Activated gamma-delta T cell treated with Interleukin-2 at 50 U/mL for 16 hours (primary cell): Measurements from ENCODE around the gene DAO.

ENCODE experiments used
- DNase-seq: peaks from one replicate; pipeline ENCODE4 v3.0.0-alpha.2; 2020

Gene DAO

GRCh38 chr12:108876550-108876949 is 3.3 kb upstream of the DAO start:
- DNase-seq, result no peak

DNA sequence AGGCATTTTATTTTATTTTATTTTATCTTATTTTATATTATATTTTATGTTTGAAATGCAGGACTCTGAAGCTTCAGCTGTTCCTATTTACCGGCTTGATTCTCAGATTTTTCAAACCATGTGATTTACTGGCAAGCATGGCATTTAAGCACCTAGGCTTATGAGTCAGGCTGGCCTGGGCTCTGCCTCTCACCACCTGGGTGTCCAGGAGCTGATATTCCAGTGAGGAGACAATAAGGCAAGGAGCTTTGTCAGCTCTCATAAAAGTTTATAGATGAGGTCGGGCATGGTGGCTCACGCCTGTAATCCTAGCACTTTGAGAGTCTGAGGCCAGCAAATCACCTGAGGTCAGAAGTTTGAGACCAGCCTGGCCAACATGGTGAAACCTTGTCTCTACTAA is 2.1 kb downstream of the DAO start:
- no peak for DNase-seq

DNA sequence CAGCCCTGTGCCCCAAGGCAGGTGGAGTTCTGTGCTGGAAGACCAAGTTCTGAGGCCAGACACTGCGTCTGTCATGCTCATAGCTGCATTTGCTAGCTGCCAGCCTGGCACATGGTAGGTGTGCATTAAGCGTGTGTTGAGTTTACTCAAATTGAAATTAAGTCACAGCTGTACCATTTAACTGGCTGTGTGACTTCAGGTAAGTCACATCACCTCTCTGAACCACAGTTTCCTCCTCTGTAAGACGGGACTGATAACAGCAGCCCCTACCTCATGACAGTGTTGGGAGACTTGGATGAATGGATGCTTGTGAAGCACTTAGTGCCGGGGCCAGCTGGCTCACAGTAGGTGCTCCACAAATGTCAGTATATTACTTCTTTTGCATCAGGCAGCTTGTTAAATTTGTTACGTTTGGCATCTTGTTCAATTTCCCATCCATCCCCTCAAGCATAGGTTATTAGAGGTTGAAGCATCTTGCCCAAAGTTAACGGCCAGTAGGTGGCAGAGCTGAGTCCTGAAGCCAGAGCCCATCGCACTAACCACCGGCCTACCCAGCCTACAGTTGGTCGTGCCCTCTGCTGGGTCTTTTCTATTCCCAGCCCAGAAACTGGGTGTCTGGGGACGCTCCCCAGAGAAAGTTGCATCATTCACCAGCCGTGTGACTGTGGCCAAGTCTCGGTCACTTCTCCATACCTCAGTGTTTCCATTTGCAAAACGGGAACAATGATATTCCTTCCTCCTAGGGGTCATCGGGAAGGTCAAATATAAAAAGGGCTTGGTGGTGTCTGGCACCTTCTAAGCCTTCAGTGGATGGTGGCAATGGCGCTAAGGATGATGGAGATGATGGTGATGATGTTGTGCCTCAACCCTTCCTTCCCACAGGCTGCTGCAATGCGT is 4.5 kb downstream of the DAO start:
- peak; percentile 47 for DNase-seq

DNA sequence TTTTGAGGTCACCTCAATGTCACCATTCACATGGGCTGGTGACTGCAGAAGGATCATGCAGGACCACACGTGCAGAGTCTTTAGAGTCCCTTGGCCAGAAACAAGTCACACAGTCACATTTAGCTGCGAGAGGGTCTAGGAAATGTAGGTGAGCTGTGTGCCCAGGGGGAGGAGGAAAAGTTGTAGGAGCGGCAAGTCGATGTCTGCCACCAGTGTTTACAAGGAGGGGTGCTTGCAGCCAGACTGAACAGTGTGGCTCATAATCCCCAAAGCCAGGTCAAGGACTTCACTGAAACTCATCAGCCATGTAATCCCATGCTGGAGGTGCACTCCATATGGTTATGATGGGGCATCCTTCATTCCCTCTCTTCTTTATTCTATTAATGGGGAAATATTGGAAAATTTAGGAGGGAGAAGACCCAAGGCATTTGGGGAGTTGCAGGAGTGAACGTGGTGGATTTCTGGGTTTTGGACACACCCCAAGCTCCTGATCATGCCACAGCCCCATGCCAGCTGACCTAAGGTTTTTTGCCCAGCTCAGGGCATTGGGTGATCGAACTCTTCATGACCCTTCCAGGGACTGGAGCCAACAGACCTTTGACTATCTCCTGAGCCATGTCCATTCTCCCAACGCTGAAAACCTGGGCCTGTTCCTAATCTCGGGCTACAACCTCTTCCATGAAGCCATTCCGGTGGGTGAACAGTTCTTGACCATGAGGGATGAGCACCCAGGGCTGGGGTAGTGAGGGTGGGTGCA is 7.2 kb downstream of the DAO start:
- DNase-seq, result no peak

DNA sequence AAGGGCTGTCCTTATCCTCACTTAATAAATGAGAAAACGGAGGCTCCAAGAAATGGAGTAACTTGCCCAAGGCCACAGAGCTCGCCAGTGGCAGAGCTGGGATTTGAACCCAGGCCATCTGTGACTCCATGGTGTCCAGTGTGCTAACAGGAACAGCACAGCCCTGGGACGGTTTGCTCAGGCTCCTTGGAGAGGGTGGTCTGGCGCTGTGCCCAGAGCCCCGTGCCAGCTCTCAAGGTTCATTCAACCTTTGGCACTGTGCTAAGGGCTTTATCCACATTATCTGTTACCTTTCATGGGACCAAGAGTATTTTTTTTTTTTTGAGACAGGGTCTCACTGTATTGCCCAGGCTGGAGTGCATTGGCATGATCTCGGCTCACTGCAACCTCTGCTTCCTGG is 8.1 kb downstream of the DAO start:
- no peak for DNase-seq

DNA sequence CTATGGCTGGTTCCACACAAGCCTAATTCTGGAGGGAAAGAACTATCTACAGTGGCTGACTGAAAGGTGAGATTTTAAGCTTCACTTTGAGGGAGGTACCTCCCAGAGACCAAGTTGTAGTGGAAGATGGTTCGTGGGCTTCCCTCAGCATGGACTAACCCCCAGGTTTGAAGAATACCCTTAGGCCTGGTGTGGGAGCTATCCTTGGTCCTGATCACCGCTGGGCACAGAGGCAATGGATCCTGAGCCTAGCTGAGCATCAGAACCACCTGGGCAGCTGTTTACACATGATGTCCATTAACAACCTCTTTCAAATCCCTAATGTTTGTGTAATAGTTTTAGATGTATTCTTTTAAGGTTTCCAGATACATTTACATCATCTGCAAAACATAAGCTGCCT is 10.3 kb downstream of the DAO start:
- DNase-seq, result no peak

DNA sequence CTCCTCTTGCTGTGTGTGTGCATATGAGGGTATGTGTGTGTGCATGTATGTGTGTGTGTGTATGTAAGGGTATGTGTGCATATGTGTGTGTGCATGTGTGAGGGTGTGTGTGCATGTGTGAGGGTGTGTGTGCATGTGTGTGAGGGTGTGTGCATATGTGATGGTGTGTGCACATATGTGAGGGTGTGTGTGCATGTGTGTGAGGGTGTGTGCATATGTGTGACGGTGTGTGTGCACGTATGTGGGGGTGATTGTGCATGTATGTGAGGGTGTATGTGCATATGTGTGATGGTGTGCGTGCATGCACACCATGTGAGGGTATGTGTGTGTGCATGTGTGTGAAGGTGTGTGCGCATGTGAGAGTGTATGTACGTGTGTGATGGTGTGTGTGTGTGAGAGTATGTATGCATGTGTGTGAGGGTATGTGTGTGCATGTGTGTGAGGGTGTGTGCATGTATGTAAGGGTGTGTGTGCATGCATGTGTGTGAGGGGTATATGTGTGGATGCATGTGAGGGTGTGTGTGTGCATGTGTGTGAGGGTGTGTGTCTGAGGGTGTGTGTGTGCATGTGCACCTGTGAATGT is 15.4 kb downstream of the DAO start:
- no peak for DNase-seq

- no peak for DNase-seq
Observed at GRCh38 chr12:108896336-108896735, 16.4 kb downstream of the DAO start.

- no peak for DNase-seq
Observed at GRCh38 chr12:108896817-108897216, 16.9 kb downstream of the DAO start.

DNA sequence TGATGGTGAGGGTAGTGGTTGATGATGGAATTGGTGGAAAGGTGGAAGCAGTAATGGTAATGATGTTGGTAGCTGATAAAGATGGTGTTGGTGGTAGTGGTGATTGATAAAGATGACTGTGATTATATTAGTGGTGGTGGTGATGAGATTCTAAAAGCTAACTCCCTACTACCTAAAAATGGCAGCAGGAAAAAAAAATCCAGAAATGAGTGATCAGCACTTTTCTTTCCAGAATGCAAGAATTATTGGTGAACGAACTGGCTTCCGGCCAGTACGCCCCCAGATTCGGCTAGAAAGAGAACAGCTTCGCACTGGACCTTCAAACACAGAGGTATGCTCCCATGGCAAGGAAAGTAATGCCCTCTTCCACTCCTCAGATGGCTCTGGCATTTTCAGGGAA is 19.3 kb downstream of the DAO start:
- DNase-seq, result no peak

GRCh38 chr12:108905725-108906124 is 25.8 kb downstream of the DAO start:
- no peak for DNase-seq

- DNase-seq, result no peak
Observed at GRCh38 chr12:108906971-108907370, 27.1 kb downstream of the DAO start.

GRCh38 chr12:108907839-108908351 is 28.0 kb downstream of the DAO start:
- no peak for DNase-seq

DNA sequence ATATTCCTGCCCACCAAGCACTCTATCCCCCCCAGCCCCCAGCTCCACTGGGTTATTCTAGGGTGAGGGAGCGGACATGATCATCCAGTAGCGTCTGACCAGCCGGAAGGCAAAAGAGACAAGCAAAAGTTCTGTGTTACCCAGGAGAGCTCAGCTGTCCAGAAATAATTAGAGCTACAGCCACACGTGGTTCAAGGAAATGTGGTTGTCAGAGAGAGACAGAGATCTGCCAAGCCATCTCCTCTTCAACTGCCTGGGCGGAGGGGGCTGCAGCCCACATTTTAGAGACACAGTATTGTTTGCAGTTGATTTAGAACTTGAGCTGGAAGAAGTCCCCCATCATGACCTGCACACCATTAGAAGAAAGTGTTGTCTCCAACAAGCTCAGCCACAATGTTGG is 30.4 kb downstream of the DAO start:
- DNase-seq, result no peak

GRCh38 chr12:108911915-108912314 is 32.0 kb downstream of the DAO start:
- no peak for DNase-seq

DNA sequence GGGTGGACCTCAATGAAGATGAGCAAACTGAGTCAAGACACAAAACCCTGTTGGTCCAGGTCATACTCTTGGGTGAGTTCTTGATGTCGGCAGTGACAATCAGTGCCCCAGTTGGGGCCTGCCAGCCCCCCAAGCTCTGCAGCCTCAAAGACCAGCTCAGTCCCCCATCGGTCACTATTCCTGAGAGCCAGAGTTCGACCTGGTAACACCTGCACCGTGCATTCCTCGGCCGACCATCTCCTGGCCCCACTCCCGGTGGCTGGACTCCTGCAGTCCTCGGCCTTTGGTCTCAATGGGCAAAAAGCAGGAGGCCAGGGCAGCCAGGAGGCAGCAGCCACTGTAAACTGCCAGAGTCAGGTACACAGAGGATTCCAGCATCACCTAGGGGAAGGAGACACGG is 32.5 kb downstream of the DAO start:
- no peak for DNase-seq

GRCh38 chr12:108914121-108914531 is 34.2 kb downstream of the DAO start:
- DNase-seq, result no peak

GRCh38 chr12:108915632-108916133 is 35.8 kb downstream of the DAO start:
- DNase-seq, result no peak

- DNase-seq, result no peak
Observed at GRCh38 chr12:108916336-108916735, 36.4 kb downstream of the DAO start.

GRCh38 chr12:108918206-108918605 is 38.3 kb downstream of the DAO start:
- DNase-seq, result no peak

- DNase-seq, result no peak
Observed at GRCh38 chr12:108918960-108919642, 39.2 kb downstream of the DAO start.

DNA sequence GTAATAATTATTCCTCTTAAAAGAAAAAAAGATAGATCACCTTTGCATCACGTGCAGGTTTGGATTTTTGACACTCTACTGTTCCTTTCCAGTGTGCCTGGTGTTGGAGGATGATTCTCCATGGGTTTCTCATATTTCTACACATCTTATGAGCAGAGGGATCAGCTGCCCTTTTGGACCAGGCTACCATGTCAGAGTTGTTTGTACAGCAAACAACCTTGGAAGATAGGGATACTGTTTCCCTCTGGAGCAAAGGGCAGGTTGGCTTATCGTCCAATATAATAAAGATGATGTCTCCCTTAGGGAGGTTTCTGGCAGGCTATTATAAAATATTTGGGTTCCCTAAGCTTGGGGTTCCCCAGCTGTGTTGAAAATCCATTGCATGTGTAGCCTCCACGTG is 42.1 kb downstream of the DAO start:
- DNase-seq, result no peak

DNA sequence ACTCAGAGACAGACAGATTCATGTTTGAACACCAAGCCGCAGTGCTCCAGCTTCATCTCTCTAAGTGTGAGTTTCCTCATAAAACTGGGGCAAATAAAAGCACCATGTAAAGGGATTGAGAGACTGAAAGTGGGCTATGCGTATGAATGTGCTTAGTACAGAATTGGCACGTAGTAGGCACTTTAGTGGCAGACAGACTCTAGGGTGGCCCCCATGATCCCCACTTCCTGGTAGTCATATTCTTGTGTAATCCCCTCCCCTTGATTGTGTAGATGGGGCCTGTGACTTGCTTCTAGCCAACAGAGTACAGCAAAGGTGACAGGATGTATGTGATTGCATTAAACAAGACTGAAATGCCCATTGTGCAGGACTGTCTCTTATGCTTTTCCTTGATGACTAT is 43.0 kb downstream of the DAO start:
- DNase-seq, result no peak
